Measurements from ENCODE around the gene KCNH2.

DNA sequence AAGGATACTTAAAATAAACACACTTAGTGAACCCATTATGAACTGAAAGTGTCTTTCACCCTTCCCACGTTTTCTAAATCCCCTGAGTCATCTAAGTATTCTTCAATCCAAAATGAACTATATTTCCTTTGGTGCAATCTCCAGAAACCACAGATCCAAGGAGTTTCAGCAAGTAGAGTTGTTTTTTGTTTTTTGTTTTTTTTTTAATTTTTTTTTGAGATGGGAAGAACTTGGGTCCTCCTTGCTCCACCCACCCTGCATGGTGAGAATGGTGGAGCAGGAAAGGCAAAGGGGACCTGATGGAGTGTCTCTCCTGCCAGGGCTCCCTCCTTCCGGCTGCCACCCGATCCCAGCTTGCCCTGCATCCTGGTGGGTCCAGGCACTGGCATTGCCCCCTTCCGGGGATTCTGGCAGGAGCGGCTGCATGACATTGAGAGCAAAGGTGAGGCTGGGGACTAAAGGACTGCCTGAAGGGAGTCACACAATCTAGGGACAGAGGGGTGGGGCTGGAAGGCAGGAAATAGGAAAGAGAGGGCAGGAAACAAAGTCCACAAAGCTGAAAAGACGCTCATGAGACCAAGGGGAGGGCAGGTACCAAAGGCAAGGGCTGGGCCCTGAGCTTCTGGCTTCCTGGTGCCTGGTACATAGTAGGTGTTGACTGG lies 34.0 kb upstream of the KCNH2 start:
- no peak for TF ChIP-seq CTBP2 (IDR thresholded peaks at IDR 0.05; ENCODE audit: borderline replicate concordance, insufficient read depth, insufficient read length, low read length)
- no peak for TF ChIP-seq RXRA (IDR thresholded peaks at IDR 0.05; ENCODE audit: insufficient read depth, low read depth, low read length)
- no peak for TF ChIP-seq BCL11A (IDR thresholded peaks at IDR 0.05; ENCODE audit: low read depth in 2 of 2, low read length in 2 of 2)
- TF ChIP-seq HDAC6 (IDR thresholded peaks at IDR 0.05; ENCODE audit: low read depth, low read length): no peak
- TF ChIP-seq FOSL1 (IDR thresholded peaks at IDR 0.05; ENCODE audit: insufficient read depth, low read depth, low read length): no peak
- no peak for TF ChIP-seq PHF8 (conservative IDR thresholded peaks at IDR 0.05; ENCODE audit: low read depth, low read length)
- TF ChIP-seq, protein P1, sequence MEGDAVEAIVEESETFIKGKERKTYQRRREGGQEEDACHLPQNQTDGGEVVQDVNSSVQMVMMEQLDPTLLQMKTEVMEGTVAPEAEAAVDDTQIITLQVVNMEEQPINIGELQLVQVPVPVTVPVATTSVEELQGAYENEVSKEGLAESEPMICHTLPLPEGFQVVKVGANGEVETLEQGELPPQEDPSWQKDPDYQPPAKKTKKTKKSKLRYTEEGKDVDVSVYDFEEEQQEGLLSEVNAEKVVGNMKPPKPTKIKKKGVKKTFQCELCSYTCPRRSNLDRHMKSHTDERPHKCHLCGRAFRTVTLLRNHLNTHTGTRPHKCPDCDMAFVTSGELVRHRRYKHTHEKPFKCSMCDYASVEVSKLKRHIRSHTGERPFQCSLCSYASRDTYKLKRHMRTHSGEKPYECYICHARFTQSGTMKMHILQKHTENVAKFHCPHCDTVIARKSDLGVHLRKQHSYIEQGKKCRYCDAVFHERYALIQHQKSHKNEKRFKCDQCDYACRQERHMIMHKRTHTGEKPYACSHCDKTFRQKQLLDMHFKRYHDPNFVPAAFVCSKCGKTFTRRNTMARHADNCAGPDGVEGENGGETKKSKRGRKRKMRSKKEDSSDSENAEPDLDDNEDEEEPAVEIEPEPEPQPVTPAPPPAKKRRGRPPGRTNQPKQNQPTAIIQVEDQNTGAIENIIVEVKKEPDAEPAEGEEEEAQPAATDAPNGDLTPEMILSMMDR (IDR thresholded peaks at IDR 0.05; ENCODE audit: control extremely low read depth in 1 of 3, insufficient read depth in 1 of 3, low read depth in 1 of 3, low read length in 3 of 3): no peak
- TF ChIP-seq TAF1 (IDR thresholded peaks at IDR 0.05; ENCODE audit: low read depth, low read length): no peak

All from H1 (cell line).